Neuronal stem cell (in vitro differentiated cells): ENCODE data around the gene TMED4.
A peak's percentile ranks its signal among the peaks of the same experiment; 100 is the strongest.
"Not testable (repeated sequence)": the region's sequence is repeated elsewhere in the genome, so short reads cannot be mapped to it uniquely, and the experiment has no call there.

Source experiments
- DNase-seq: peaks from one replicate; pipeline ENCODE4 v3.0.0-alpha.2; 2013; ENCODE audit warnings: low spot score
- H2AFZ ChIP-seq: one replicate; pipeline ENCODE4 v1.6.1; 2013; ENCODE audit warnings: mild to moderate bottlenecking, low read length, inconsistent platforms
- H2AK5ac ChIP-seq: 2 replicates; pipeline ENCODE4 v1.6.1; 2013; ENCODE audit warnings: low read depth, mild to moderate bottlenecking, inconsistent platforms, low read length, moderate library complexity, mixed read lengths
- H2BK120ac ChIP-seq: 2 replicates; pipeline ENCODE4 v1.6.1; 2013; ENCODE audit warnings: low read depth, mild to moderate bottlenecking, inconsistent platforms, low read length, moderate library complexity, mixed read lengths
- H2BK12ac ChIP-seq: one replicate; pipeline ENCODE4 v1.6.1; 2013; ENCODE audit warnings: low read length, inconsistent platforms
- H2BK15ac ChIP-seq: 2 replicates; pipeline ENCODE4 v1.6.1; 2013; ENCODE audit warnings: mild to moderate bottlenecking, low read length, inconsistent platforms, mixed read lengths
- H2BK5ac ChIP-seq: one replicate; pipeline ENCODE4 v1.6.1; 2013; ENCODE audit warnings: inconsistent platforms, mild to moderate bottlenecking, low read length, moderate library complexity
- H3K14ac ChIP-seq: one replicate; pipeline ENCODE4 v1.6.1; 2013; ENCODE audit warnings: low read length, inconsistent platforms
- H3K18ac ChIP-seq: 2 replicates; pipeline ENCODE4 v1.6.1; 2013; ENCODE audit warnings: low read length, inconsistent platforms
- H3K23ac ChIP-seq: 2 replicates; pipeline ENCODE4 v1.6.1; 2013; ENCODE audit warnings: low read depth, mild to moderate bottlenecking, mixed read lengths, low read length, inconsistent platforms; ENCODE audit not compliant: poor library complexity
- H3K27ac ChIP-seq: replicated peaks from 3 replicates; pipeline ENCODE4 v1.5.1; 2013; ENCODE audit warnings: low read length, inconsistent platforms
- H3K27me3 ChIP-seq, 3 experiments: 2 replicates each; pipeline ENCODE4 v1.6.1; 2013; ENCODE audit warnings: low read length in 3 of 3, mild to moderate bottlenecking in 2 of 3, inconsistent platforms in 1 of 3, low read depth in 1 of 3, mixed read lengths in 1 of 3, moderate library complexity in 1 of 3; ENCODE audit not compliant: control insufficient read depth in 3 of 3, insufficient read depth in 3 of 3
- H3K36me3 ChIP-seq, 2 donors: replicated peaks in 1 of 2; 2 replicates each; pipeline ENCODE4 v1.6.1; 2013; ENCODE audit warnings: low read length in 2 of 2; ENCODE audit not compliant: control insufficient read depth in 2 of 2, insufficient read depth in 2 of 2
- H3K4ac ChIP-seq: 2 replicates; pipeline ENCODE4 v1.6.1; 2013; ENCODE audit warnings: inconsistent platforms, mild to moderate bottlenecking, low read length, moderate library complexity
- H3K4me1 ChIP-seq, 2 donors: 1 replicate in 1 of 2; 2 replicates in 1 of 2; pipeline ENCODE4 v1.6.1; 2013; ENCODE audit warnings: low read length in 2 of 2, low read depth in 1 of 2; ENCODE audit not compliant: control insufficient read depth in 2 of 2, insufficient read depth in 1 of 2
- H3K4me2 ChIP-seq: one replicate; pipeline ENCODE4 v1.6.1; 2013; ENCODE audit warnings: mild to moderate bottlenecking, low read length, inconsistent platforms; ENCODE audit not compliant: insufficient read depth, poor library complexity, severe bottlenecking
- H3K4me3 ChIP-seq, 2 donors: 2 replicates each; pipeline ENCODE4 v1.5.1; 2013; ENCODE audit warnings: low read length in 2 of 2, mild to moderate bottlenecking in 2 of 2, inconsistent platforms in 1 of 2, moderate library complexity in 1 of 2
- H3K79me1 ChIP-seq: one replicate; pipeline ENCODE4 v1.6.1; 2013; ENCODE audit warnings: low read depth, mild to moderate bottlenecking, inconsistent platforms, low read length, moderate library complexity
- H3K9ac ChIP-seq: one replicate; pipeline ENCODE4 v1.6.1; 2013; ENCODE audit warnings: mild to moderate bottlenecking, low read depth, low read length, inconsistent platforms; ENCODE audit not compliant: poor library complexity
- H3K9me3 ChIP-seq, 2 donors: replicated peaks in 1 of 2; 2 replicates each; pipeline versions ENCODE3 to v1.6.1; 2013; ENCODE audit warnings: low read length in 2 of 2, mild to moderate bottlenecking in 2 of 2, inconsistent platforms in 1 of 2, low read depth in 1 of 2, mixed read lengths in 1 of 2, moderate library complexity in 1 of 2; ENCODE audit not compliant: control insufficient read depth in 2 of 2, insufficient read depth in 1 of 2
- H4K8ac ChIP-seq: one replicate; pipeline ENCODE4 v1.6.1; 2013; ENCODE audit warnings: low read depth, mild to moderate bottlenecking, inconsistent platforms, low read length, moderate library complexity
- H4K91ac ChIP-seq: one replicate; pipeline ENCODE4 v1.6.1; 2013; ENCODE audit warnings: low read length, low read depth, mild to moderate bottlenecking, inconsistent platforms; ENCODE audit not compliant: poor library complexity
- WGBS, 2 donors: extraction: QIAGEN DNeasy Blood & Tissue Kit; methylation state at CpG; one replicate each; pipeline ENCODE4 v1.1.7; 2013; ENCODE audit warnings: missing lambda C conversion rate in 2 of 2, mixed read lengths in 1 of 2; ENCODE audit not compliant: insufficient read length in 2 of 2, insufficient replicate concordance in 1 of 2; ENCODE audit errors: extremely low coverage in 2 of 2; 5-methylcytosine and 5-hydroxymethylcytosine counted together

TMED4 gene

GRCh38 chr7:44599222-44599621 is 17.2 kb upstream of the TMED4 start:
- Histone ChIP-seq H4K8ac (no peak overlapping the region), H2AK5ac (no peak overlapping the region), H3K9ac (no peak overlapping the region), H3K36me3 (no peaks in the 10 kb centered on the region), H2BK15ac (no peak overlapping the region), H3K4ac (no peak overlapping the region), H3K27ac (no peak overlapping the region), H3K9me3 (no peaks in the 10 kb centered on the region), H3K27me3 (peaks cover 0 to 4% (median 0%) of the 10 kb centered on the region in 3 experiments), H2AFZ (no peak overlapping the region), H3K18ac (no peak overlapping the region), H3K4me3 (no peak overlapping the region), H2BK12ac (no peak overlapping the region), H3K4me1 (no peaks in the 10 kb centered on the region), H3K79me1 (no peaks in the 10 kb centered on the region), H2BK120ac (no peak overlapping the region), H3K4me2 (no peak overlapping the region), H4K91ac (no peak overlapping the region), H3K14ac (no peak overlapping the region), H3K23ac (no peak overlapping the region), H2BK5ac (no peak overlapping the region)
- no peak for DNase-seq
- no CpG with 5 or more reads among the region's 3 CpGs for WGBS, 2 donors

GRCh38 chr7:44597181-44597580 is 15.2 kb upstream of the TMED4 start:
- not testable (repeated sequence) for H3K4me1 ChIP-seq, H4K8ac ChIP-seq, H3K27ac ChIP-seq, H4K91ac ChIP-seq, H2AFZ ChIP-seq, H3K36me3 ChIP-seq, H3K4me3 ChIP-seq, H2BK15ac ChIP-seq, H2BK120ac ChIP-seq, H2AK5ac ChIP-seq, H3K79me1 ChIP-seq, H3K4me2 ChIP-seq, H3K23ac ChIP-seq, H3K4ac ChIP-seq, H3K18ac ChIP-seq, H2BK12ac ChIP-seq, H3K14ac ChIP-seq, H3K27me3 ChIP-seq, DNase-seq, H2BK5ac ChIP-seq, H3K9ac ChIP-seq, H3K9me3 ChIP-seq
- no CpG with 5 or more reads among the region's 8 CpGs for WGBS, 2 donors

DNA sequence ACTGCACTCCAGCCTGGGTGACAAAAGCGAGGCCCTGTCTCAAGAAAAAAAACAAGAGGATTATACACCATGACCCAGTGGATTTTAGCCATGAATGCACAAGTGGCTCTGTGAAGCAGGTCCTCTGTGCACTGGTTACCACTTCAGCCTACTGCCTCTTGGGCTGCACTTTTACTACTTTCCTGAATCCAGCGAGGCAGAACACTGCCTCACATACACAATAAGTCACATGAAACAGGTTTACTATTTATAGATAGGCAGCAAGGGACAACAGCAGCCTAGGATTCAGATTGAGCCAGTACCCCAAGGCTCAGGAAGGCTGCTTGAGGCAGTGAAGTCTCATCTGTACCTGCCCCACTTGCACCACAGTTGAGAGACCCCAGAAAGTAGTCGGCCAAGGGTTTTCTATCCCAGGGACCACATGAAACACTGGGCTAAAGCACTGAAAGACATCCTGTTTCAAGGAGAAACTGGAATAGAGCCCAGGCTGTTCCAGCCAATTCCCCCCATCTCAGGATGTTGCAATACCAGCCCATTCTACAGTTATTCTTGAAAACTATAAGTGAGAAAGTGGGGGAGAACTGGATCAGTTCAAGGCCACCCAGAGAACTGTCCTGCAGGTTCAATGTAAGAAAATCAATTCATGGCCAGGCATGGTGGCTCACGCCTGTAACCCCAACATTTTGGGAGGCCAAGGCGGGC is 14.1 kb upstream of the TMED4 start:
- no peak overlapping the region for H4K91ac ChIP-seq
- no peak overlapping the region for H2BK120ac ChIP-seq
- no CpG with 5 or more reads among the region's 5 CpGs for WGBS, 2 donors
- no peak overlapping the region for H3K23ac ChIP-seq
- no peak overlapping the region for H2AK5ac ChIP-seq
- H3K79me1 ChIP-seq = no peaks in the 10 kb centered on the region
- peak overlapping the region; percentile 83 for H2AFZ ChIP-seq
- no peak for DNase-seq
- no peak overlapping the region for H3K4ac ChIP-seq
- H3K4me1 ChIP-seq = no peaks in the 10 kb centered on the region
- no peak overlapping the region for H3K27ac ChIP-seq
- peaks cover 0 to 3% (median 0%) of the 10 kb centered on the region in 3 experiments for H3K27me3 ChIP-seq
- H3K18ac ChIP-seq = no peak overlapping the region
- no peak overlapping the region for H2BK15ac ChIP-seq
- no peak overlapping the region for H4K8ac ChIP-seq
- H3K4me2 ChIP-seq = no peak overlapping the region
- H3K36me3 ChIP-seq = no peaks in the 10 kb centered on the region
- H3K9ac ChIP-seq = no peak overlapping the region
- H3K14ac ChIP-seq = no peak overlapping the region
- H3K4me3 ChIP-seq = no peak overlapping the region
- no peak overlapping the region for H2BK12ac ChIP-seq
- no peaks in the 10 kb centered on the region for H3K9me3 ChIP-seq
- H2BK5ac ChIP-seq = no peak overlapping the region

- no peak overlapping the region for H3K9ac ChIP-seq
- H3K14ac ChIP-seq = no peak overlapping the region
- no peak overlapping the region for H3K4ac ChIP-seq
- no peak overlapping the region for H2BK5ac ChIP-seq
- H4K91ac ChIP-seq = no peak overlapping the region
- H2BK15ac ChIP-seq = no peak overlapping the region
- H3K36me3 ChIP-seq = no peaks in the 10 kb centered on the region
- no peak overlapping the region for H2BK120ac ChIP-seq
- no peak overlapping the region for H3K27ac ChIP-seq
- H4K8ac ChIP-seq = no peak overlapping the region
- no peak overlapping the region for H2AFZ ChIP-seq
- DNase-seq = no peak
- H3K4me3 ChIP-seq = no peak overlapping the region
- H3K18ac ChIP-seq = no peak overlapping the region
- WGBS, 2 donors = no CpG with 5 or more reads among the region's 1 CpG
- H3K23ac ChIP-seq = no peak overlapping the region
- no peaks in the 10 kb centered on the region for H3K79me1 ChIP-seq
- H2AK5ac ChIP-seq = no peak overlapping the region
- H3K4me1 ChIP-seq = no peaks in the 10 kb centered on the region
- H3K9me3 ChIP-seq = no peaks in the 10 kb centered on the region
- no peak overlapping the region for H3K4me2 ChIP-seq
- no peak overlapping the region for H2BK12ac ChIP-seq
- H3K27me3 ChIP-seq = no peaks in the 10 kb centered on the region
Measured at GRCh38 chr7:44590910-44591309, 8.9 kb upstream of the TMED4 start.
